DOHH2 (cell line): ENCODE data around the gene TMPRSS4.

Experiments
- H3F3A ChIP-seq: fragments of 200-600 bp; sonication (generic), shearing (Covaris generic); 2 replicates; pipeline ENCODE4 v1.6.0; 2016; ENCODE audit warnings: antibody characterized with exemption, mild to moderate bottlenecking; ENCODE audit not compliant: control insufficient read depth, insufficient read depth
- H3K27ac ChIP-seq: fragments of 200-600 bp; sonication (generic); 2 replicates; pipeline ENCODE4 v1.5.1; 2014; ENCODE audit warnings: low read depth, mild to moderate bottlenecking, low read length, moderate library complexity
- H3K27me3 ChIP-seq: fragments of 200-600 bp; sonication (generic); 2 replicates; pipeline ENCODE4 v1.6.1; 2014; ENCODE audit warnings: mild to moderate bottlenecking, low read length, mixed read lengths; ENCODE audit not compliant: control insufficient read depth
- H3K36me3 ChIP-seq: fragments of 200-600 bp; sonication (generic); 2 replicates; pipeline ENCODE4 v1.6.1; 2014; ENCODE audit warnings: mild to moderate bottlenecking, low read length, moderate library complexity, mixed read lengths; ENCODE audit not compliant: control insufficient read depth
- H3K4me1 ChIP-seq: fragments of 200-600 bp; sonication (generic); 2 replicates; pipeline ENCODE4 v1.6.1; 2014; ENCODE audit warnings: mild to moderate bottlenecking, low read length, mixed read lengths; ENCODE audit not compliant: control insufficient read depth
- H3K4me2 ChIP-seq: fragments of 200-600 bp; sonication (generic); 2 replicates; pipeline ENCODE4 v1.6.0; 2014; ENCODE audit warnings: mild to moderate bottlenecking, low read length, moderate library complexity
- H3K4me3 ChIP-seq: fragments of 200-600 bp; sonication (generic); 2 replicates; pipeline ENCODE4 v1.5.1; 2014; ENCODE audit warnings: mild to moderate bottlenecking, low read length, mixed read lengths
- H3K79me2 ChIP-seq: fragments of 200-600 bp; sonication (generic); 2 replicates; pipeline ENCODE4 v1.6.1; 2014; ENCODE audit warnings: mild to moderate bottlenecking, low read length, mixed read lengths; ENCODE audit not compliant: control insufficient read depth
- H3K9me2 ChIP-seq: fragments of 200-600 bp; sonication (generic); replicated peaks from 2 replicates; pipeline ENCODE4 v1.6.1; 2014; ENCODE audit warnings: mild to moderate bottlenecking, low read length, mixed read lengths; ENCODE audit not compliant: control insufficient read depth
- H3K9me3 ChIP-seq: fragments of 200-600 bp; sonication (generic); 2 replicates; pipeline ENCODE4 v1.6.1; 2014; ENCODE audit warnings: antibody characterized with exemption, low read length, mixed read lengths; ENCODE audit not compliant: control insufficient read depth, insufficient read depth
- H4K20me1 ChIP-seq: fragments of 200-600 bp; sonication (generic); 2 replicates; pipeline ENCODE4 v1.6.0; 2014; ENCODE audit warnings: low read depth, mild to moderate bottlenecking, antibody characterized with exemption, low read length, moderate library complexity; ENCODE audit not compliant: control insufficient read depth, insufficient read depth
- EZH2phosphoT487 ChIP-seq: fragments of 200-600 bp; sonication (generic); IDR thresholded peaks from 2 replicates; pipeline ENCODE4 v1.6.1; 2017; ENCODE audit warnings: borderline replicate concordance, mild to moderate bottlenecking, antibody characterized with exemption, low read length, moderate library complexity, mixed read lengths
- TF ChIP-seq, protein P1 (sequence below): fragments of 200-600 bp; sonication (generic); IDR thresholded peaks from one replicate; pipeline ENCODE4 v1.5.1; 2014; ENCODE audit warnings: antibody characterized with exemption, mild to moderate bottlenecking, low read depth, low read length; ENCODE audit not compliant: poor library complexity, severe bottlenecking

TMPRSS4 gene

GRCh38 chr11:118081241-118081958, 4.5 kb downstream of the TMPRSS4 start:
- H3K27me3 ChIP-seq: peaks cover 36% of the 10 kb centered on the region
- H3K4me2 ChIP-seq: no peak overlapping the region
- peaks cover 10% of the 10 kb centered on the region for H3K4me1 ChIP-seq
- H3K4me3 ChIP-seq: no peak overlapping the region
- no peaks in the 10 kb centered on the region for H3K36me3 ChIP-seq
- TF ChIP-seq, protein P1, sequence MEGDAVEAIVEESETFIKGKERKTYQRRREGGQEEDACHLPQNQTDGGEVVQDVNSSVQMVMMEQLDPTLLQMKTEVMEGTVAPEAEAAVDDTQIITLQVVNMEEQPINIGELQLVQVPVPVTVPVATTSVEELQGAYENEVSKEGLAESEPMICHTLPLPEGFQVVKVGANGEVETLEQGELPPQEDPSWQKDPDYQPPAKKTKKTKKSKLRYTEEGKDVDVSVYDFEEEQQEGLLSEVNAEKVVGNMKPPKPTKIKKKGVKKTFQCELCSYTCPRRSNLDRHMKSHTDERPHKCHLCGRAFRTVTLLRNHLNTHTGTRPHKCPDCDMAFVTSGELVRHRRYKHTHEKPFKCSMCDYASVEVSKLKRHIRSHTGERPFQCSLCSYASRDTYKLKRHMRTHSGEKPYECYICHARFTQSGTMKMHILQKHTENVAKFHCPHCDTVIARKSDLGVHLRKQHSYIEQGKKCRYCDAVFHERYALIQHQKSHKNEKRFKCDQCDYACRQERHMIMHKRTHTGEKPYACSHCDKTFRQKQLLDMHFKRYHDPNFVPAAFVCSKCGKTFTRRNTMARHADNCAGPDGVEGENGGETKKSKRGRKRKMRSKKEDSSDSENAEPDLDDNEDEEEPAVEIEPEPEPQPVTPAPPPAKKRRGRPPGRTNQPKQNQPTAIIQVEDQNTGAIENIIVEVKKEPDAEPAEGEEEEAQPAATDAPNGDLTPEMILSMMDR: no peak
- no peaks in the 10 kb centered on the region for H3K9me2 ChIP-seq
- H3K27ac ChIP-seq: no peak overlapping the region
- no peaks in the 10 kb centered on the region for H3K79me2 ChIP-seq
- no peaks in the 10 kb centered on the region for H3F3A ChIP-seq
- H3K9me3 ChIP-seq: 0 out of 2 replicates have a peak, but pooled peaks cover 1% of the 10 kb centered on the region
- no peaks in the 10 kb centered on the region for H4K20me1 ChIP-seq

DNA sequence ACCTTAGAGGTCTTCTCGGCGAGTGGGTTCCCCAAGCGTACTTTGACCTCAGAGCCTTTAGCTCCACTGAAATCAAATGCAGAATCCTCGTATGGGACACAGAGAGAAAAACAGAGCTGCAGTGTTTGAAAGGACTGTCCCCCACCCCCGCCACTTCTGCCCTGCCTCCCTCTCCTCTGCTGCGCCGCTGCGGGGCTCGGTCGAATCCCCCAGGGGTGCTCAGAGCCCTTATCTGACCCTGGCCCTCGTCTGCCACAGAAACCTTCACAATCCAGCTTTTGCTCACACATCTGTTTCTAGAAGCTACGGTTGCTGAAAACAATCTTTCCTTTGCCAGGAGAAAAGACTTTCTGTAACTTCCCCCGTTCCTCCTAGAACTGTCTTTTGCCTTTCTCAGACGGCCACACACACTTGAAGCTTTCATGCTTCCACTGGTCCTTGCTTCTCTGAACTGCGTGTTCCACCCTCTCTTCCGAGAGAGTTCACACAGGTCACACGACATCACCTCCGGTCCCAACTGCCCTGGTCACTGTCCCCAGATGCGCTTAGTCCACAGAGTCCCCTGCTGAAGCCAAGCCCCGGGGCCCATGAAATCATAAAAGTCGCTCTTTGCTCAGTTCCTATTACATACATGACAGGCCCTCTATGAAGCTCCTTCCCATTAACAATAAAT, 6.1 kb downstream of the TMPRSS4 start:
- Histone ChIP-seq H4K20me1 (no peaks in the 10 kb centered on the region), H3K4me1 (peaks cover 11% of the 10 kb centered on the region), H3K27ac (no peak overlapping the region), H3K4me3 (no peak overlapping the region), H3K4me2 (no peak overlapping the region), H3K79me2 (no peaks in the 10 kb centered on the region), H3K36me3 (no peaks in the 10 kb centered on the region), H3K27me3 (peaks cover 26% of the 10 kb centered on the region), H3K9me2 (no peaks in the 10 kb centered on the region), H3K9me3 (peaks cover 16% of the 10 kb centered on the region; the same call in 1 of the 2 replicates), H3F3A (no peaks in the 10 kb centered on the region)
- TF ChIP-seq, protein P1: no peak
- no peak for TF ChIP-seq EZH2phosphoT487

GRCh38 chr11:118084247-118084646, 7.4 kb downstream of the TMPRSS4 start:
- Histone ChIP-seq H3K9me2 (no peaks in the 10 kb centered on the region), H3F3A (no peaks in the 10 kb centered on the region), H3K4me3 (no peak overlapping the region), H3K4me2 (no peak overlapping the region), H3K79me2 (no peaks in the 10 kb centered on the region), H3K9me3 (peaks cover 18% of the 10 kb centered on the region; the same call in 1 of the 2 replicates), H3K27ac (no peak overlapping the region), H3K4me1 (peaks cover 23% of the 10 kb centered on the region), H3K36me3 (no peaks in the 10 kb centered on the region), H3K27me3 (peaks cover 26% of the 10 kb centered on the region), H4K20me1 (no peaks in the 10 kb centered on the region)
- TF ChIP-seq EZH2phosphoT487: no peak
- TF ChIP-seq, protein P1: no peak
